H1 (cell line): ENCODE results near the gene RNF149. TPM values are rescaled to one million over a fixed set of nuclear protein-coding genes. Genes with fewer than 3 reads are reported as not detected.

Source experiments
- CTCF ChIA-PET: fragments of 300-600 bp; sonication (Branson Sonifier 250); formaldehyde crosslinking; loops from one replicate; lab custom pipeline; 2021; ENCODE audit not compliant: partially characterized antibody; lab: Charles Lee
- POLR2A ChIA-PET: fragments of 300-600 bp; sonication (Branson Sonifier 250); formaldehyde crosslinking; loops from one replicate; lab custom pipeline; 2021; ENCODE audit warnings: inconsistent platforms; ENCODE audit not compliant: partially characterized antibody; lab: Charles Lee
- DNase-seq, 2 experiments: peaks; one replicate each; pipeline versions ENCODE4 v3.0.0 to v3.0.0-alpha.2; 2010 to 2022; ENCODE audit warnings: low spot score in 2 of 2, low read depth in 1 of 2, mixed read lengths in 1 of 2
- FAIRE-seq: peaks from 2 replicates; lab custom pipeline; 2011; peaks lifted over from hg19 to GRCh38; lab: Jason Lieb, UNC
- H2AFZ ChIP-seq: 2 replicates; pipeline ENCODE4 v1.8.1; 2012; ENCODE audit warnings: low read length, inconsistent platforms
- H2AK5ac ChIP-seq: 2 replicates; pipeline ENCODE4 v1.6.1; 2013; ENCODE audit warnings: low read depth, low read length
- H2BK120ac ChIP-seq: replicated peaks from 2 replicates; pipeline ENCODE3; 2013; ENCODE audit warnings: low read depth, low read length, inconsistent platforms
- H2BK12ac ChIP-seq: 2 replicates; pipeline ENCODE4 v1.6.1; 2013; ENCODE audit warnings: low read depth, low read length
- H2BK15ac ChIP-seq: 2 replicates; pipeline ENCODE4 v1.6.1; 2013; ENCODE audit warnings: low read length
- H2BK20ac ChIP-seq: 2 replicates; pipeline ENCODE4 v1.6.1; 2013; ENCODE audit warnings: low read length
- H2BK5ac ChIP-seq: 2 replicates; pipeline ENCODE4 v1.6.1; 2013; ENCODE audit warnings: low read depth, low read length
- H3K14ac ChIP-seq: 2 replicates; pipeline ENCODE4 v1.6.1; 2013; ENCODE audit warnings: inconsistent platforms; ENCODE audit not compliant: insufficient read length
- H3K18ac ChIP-seq: 2 replicates; pipeline ENCODE4 v1.6.1; 2013; ENCODE audit warnings: low read length; ENCODE audit errors: extremely low read depth
- H3K23ac ChIP-seq: 2 replicates; pipeline ENCODE4 v1.6.1; 2013; ENCODE audit warnings: inconsistent platforms; ENCODE audit not compliant: insufficient read length
- H3K23me2 ChIP-seq: 2 replicates; pipeline ENCODE4 v1.6.1; 2013; ENCODE audit warnings: low read depth, low read length
- H3K27ac ChIP-seq: 2 replicates; pipeline ENCODE4 v1.6.1; 2011; ENCODE audit warnings: low read depth, low read length, inconsistent platforms
- H3K27me3 ChIP-seq, 4 experiments: replicated peaks in 1 of 4; 1 replicate in 1 of 4; 2 replicates in 3 of 4; pipeline versions ENCODE4 v1.6.1 to v1.8.1; 2011 to 2013; ENCODE audit warnings: low read length in 3 of 4, mild to moderate bottlenecking in 3 of 4, inconsistent platforms in 2 of 4, mixed read lengths in 2 of 4, moderate library complexity in 1 of 4; ENCODE audit not compliant: control insufficient read depth in 3 of 4, insufficient read depth in 3 of 4; ENCODE audit errors: extremely low read depth in 1 of 4
- H3K36me3 ChIP-seq, 4 experiments: 2 replicates each; pipeline versions ENCODE4 v1.6.1 to v1.8.1; 2011 to 2013; ENCODE audit warnings: mild to moderate bottlenecking in 4 of 4, low read length in 3 of 4, moderate library complexity in 2 of 4, control low read depth in 1 of 4, inconsistent platforms in 1 of 4; ENCODE audit not compliant: insufficient read depth in 4 of 4, control insufficient read depth in 2 of 4
- H3K4ac ChIP-seq: replicated peaks from 2 replicates; pipeline ENCODE3; 2013; ENCODE audit warnings: low read length, low read depth, mixed read lengths, inconsistent platforms; ENCODE audit not compliant: insufficient read length
- H3K4me1 ChIP-seq, 4 experiments: replicated peaks in 1 of 4; 1 replicate in 1 of 4; 2 replicates in 3 of 4; pipeline versions ENCODE4 v1.6.1 to v1.8.1; 2011 to 2013; ENCODE audit warnings: low read length in 3 of 4, inconsistent platforms in 2 of 4, mixed read lengths in 1 of 4; ENCODE audit not compliant: insufficient read depth in 4 of 4, control insufficient read depth in 3 of 4
- H3K4me2 ChIP-seq, 2 experiments: 2 replicates each; pipeline versions ENCODE4 v1.6.1 to v1.8.1; 2011 to 2013; ENCODE audit warnings: low read depth in 2 of 2, low read length in 2 of 2, control low read depth in 1 of 2, inconsistent platforms in 1 of 2, mild to moderate bottlenecking in 1 of 2; ENCODE audit not compliant: insufficient read depth in 1 of 2
- H3K4me3 ChIP-seq, 4 experiments: fragments of 200-600, 300-600 bp in 1 of 4; sonication (generic), shearing (Covaris generic), sonication (Bioruptor Twin) in 1 of 4; 2 replicates each; pipeline versions ENCODE4 v1.5.1 to v1.8.1; 2011 to 2016; ENCODE audit warnings: low read length in 4 of 4, low read depth in 3 of 4, control low read depth in 2 of 4, inconsistent platforms in 2 of 4, mild to moderate bottlenecking in 2 of 4, mixed read lengths in 1 of 4, moderate library complexity in 1 of 4; ENCODE audit not compliant: insufficient read depth in 2 of 4; ENCODE audit errors: extremely low read depth in 1 of 4
- H3K56ac ChIP-seq: replicated peaks from 2 replicates; pipeline ENCODE3; 2013; ENCODE audit warnings: low read depth, mild to moderate bottlenecking, mixed read lengths, low read length, inconsistent platforms; ENCODE audit not compliant: insufficient read length
- H3K79me1 ChIP-seq: 2 replicates; pipeline ENCODE4 v1.6.1; 2013; ENCODE audit warnings: low read depth, low read length, control low read depth
- H3K79me2 ChIP-seq, 2 experiments: 2 replicates each; pipeline versions ENCODE4 v1.6.1 to v1.8.1; 2012 to 2013; ENCODE audit warnings: low read length in 2 of 2, mild to moderate bottlenecking in 2 of 2, inconsistent platforms in 1 of 2; ENCODE audit not compliant: insufficient read depth in 2 of 2, control insufficient read depth in 1 of 2
- H3K9ac ChIP-seq, 4 experiments: replicated peaks in 1 of 4; 1 replicate in 1 of 4; 2 replicates in 3 of 4; pipeline versions ENCODE4 v1.6.1 to v1.8.1; 2011 to 2013; ENCODE audit warnings: low read depth in 3 of 4, low read length in 3 of 4, control low read depth in 2 of 4, mild to moderate bottlenecking in 2 of 4, moderate library complexity in 2 of 4, inconsistent platforms in 1 of 4; ENCODE audit errors: extremely low read depth in 1 of 4
- H3K9me3 ChIP-seq, 2 experiments: 2 replicates each; pipeline versions ENCODE4 v1.6.1 to v1.8.1; 2012 to 2013; ENCODE audit warnings: mild to moderate bottlenecking in 2 of 2, moderate library complexity in 2 of 2, control low read depth in 1 of 2, inconsistent platforms in 1 of 2, low read depth in 1 of 2, low read length in 1 of 2, mixed read lengths in 1 of 2; ENCODE audit not compliant: insufficient read depth in 2 of 2
- H4K20me1 ChIP-seq, 2 experiments: replicated peaks in 1 of 2; 2 replicates each; pipeline versions ENCODE3 to v1.8.1; 2011 to 2013; ENCODE audit warnings: inconsistent platforms in 2 of 2, low read length in 2 of 2, mild to moderate bottlenecking in 1 of 2; ENCODE audit not compliant: insufficient read depth in 2 of 2, control insufficient read depth in 1 of 2
- H4K5ac ChIP-seq: 2 replicates; pipeline ENCODE4 v1.6.1; 2013; ENCODE audit warnings: low read length, low read depth, mixed read lengths, inconsistent platforms; ENCODE audit not compliant: insufficient read length
- H4K8ac ChIP-seq: 2 replicates; pipeline ENCODE4 v1.8.0; 2013; ENCODE audit warnings: mild to moderate bottlenecking, moderate library complexity, low read length, inconsistent platforms; ENCODE audit not compliant: insufficient read depth; ENCODE audit errors: extremely low read depth
- H4K91ac ChIP-seq: replicated peaks from 2 replicates; pipeline ENCODE3; 2013; ENCODE audit warnings: low read length, mixed read lengths, inconsistent platforms; ENCODE audit not compliant: insufficient read length
- CHD2 ChIP-seq: IDR thresholded peaks from 2 replicates; pipeline ENCODE4 v1.6.1; 2012; ENCODE audit warnings: low read length, improper control_type of control experiment
- JUN ChIP-seq: IDR thresholded peaks from 2 replicates; pipeline ENCODE4 v1.6.1; 2011; ENCODE audit warnings: low read depth, mild to moderate bottlenecking, improper control_type of control experiment, low read length
- MAFK ChIP-seq: IDR thresholded peaks from 2 replicates; pipeline ENCODE4 v1.6.1; 2012; ENCODE audit warnings: low read depth, mild to moderate bottlenecking, improper control_type of control experiment, low read length
- PHF8 ChIP-seq: fragments of 200-600 bp; sonication (generic); conservative IDR thresholded peaks from 2 replicates; pipeline ENCODE4 v1.7.1; 2012; ENCODE audit warnings: low read depth, mild to moderate bottlenecking, inconsistent platforms, low read length, moderate library complexity
- RBBP5 ChIP-seq: IDR thresholded peaks from 2 replicates; pipeline ENCODE4 v1.7.1; 2012; ENCODE audit warnings: low read depth, mild to moderate bottlenecking, inconsistent platforms, low read length, moderate library complexity, borderline replicate concordance
- SAP30 ChIP-seq: fragments of 300-600 bp; sonication (generic); IDR thresholded peaks from 2 replicates; pipeline ENCODE4 v1.7.1; 2012; ENCODE audit warnings: low read length, moderate library complexity, mild to moderate bottlenecking, inconsistent platforms; ENCODE audit not compliant: insufficient read depth, insufficient replicate concordance
- SIRT6 ChIP-seq: IDR thresholded peaks from one replicate; pipeline ENCODE4 v1.7.1; 2012; ENCODE audit warnings: low read length, inconsistent platforms
- SP2 ChIP-seq: IDR thresholded peaks from 2 replicates; pipeline ENCODE4 v1.6.1; 2012; ENCODE audit warnings: mild to moderate bottlenecking, low read length, inconsistent platforms
- SRF ChIP-seq: IDR thresholded peaks from 2 replicates; pipeline ENCODE4 v1.6.1; 2011; ENCODE audit warnings: mild to moderate bottlenecking, low read depth, low read length, moderate library complexity
- WGBS, 2 experiments: shearing (Covaris generic) in 1 of 2; methylation state at CpG; one replicate each; pipeline versions ENCODE4 v1.1.6 to v1.1.7; 2013 to 2015; ENCODE audit warnings: low lambda C conversion rate in 2 of 2, mixed read lengths in 2 of 2, inconsistent platforms in 1 of 2, low coverage in 1 of 2, missing lambda C conversion rate in 1 of 2; ENCODE audit not compliant: insufficient replicate concordance in 2 of 2, insufficient coverage in 1 of 2, insufficient read length in 1 of 2; ENCODE audit errors: extremely low coverage in 1 of 2, missing lambda C conversion rate in 1 of 2; 5-methylcytosine and 5-hydroxymethylcytosine counted together
- polyA plus RNA-seq, 7 experiments: library from polyadenylated mRNA; depleted of rRNA in 3 of 7; stranded (reverse) in 5 of 7; unstranded in 2 of 7; fragments of >200 nt in 5 of 7; fragments of 200-250 nt in 2 of 7; gene quantifications; 1 replicate in 5 of 7; 2 replicates in 1 of 7; 4 replicates in 1 of 7; pipeline versions ENCODE4 v1.2.1 to v1.2.3, GENCODE V29; 2011 to 2013; ENCODE audit warnings: missing spikeins in 2 of 7, mixed read lengths in 2 of 7
- total RNA-seq: library from RNA; stranded (reverse); fragmentation: NEBNext Ultra II Directional; extraction: Animal tissue kit (Norgen Biotek cat#: 25700); gene quantifications from 2 replicates; pipeline ENCODE4 v1.2.1, GENCODE V29; 2021
- TF ChIP-seq, protein P1 (sequence below): IDR thresholded peaks from 2 replicates; pipeline ENCODE4 v1.6.1; 2012; ENCODE audit warnings: low read length, inconsistent platforms
- TF ChIP-seq, protein P2 (sequence below): IDR thresholded peaks from 2 replicates; pipeline ENCODE4 v1.6.1; 2011; ENCODE audit warnings: low read depth, mild to moderate bottlenecking, low read length; ENCODE audit not compliant: insufficient read depth

Gene RNF149
- total and polyA plus RNA-seq, 2 of the 8 experiments (the other 6 are each of a cell fraction or from before 2014, with no cell fraction given), result 16.6 to 28.2 TPM

DNA sequence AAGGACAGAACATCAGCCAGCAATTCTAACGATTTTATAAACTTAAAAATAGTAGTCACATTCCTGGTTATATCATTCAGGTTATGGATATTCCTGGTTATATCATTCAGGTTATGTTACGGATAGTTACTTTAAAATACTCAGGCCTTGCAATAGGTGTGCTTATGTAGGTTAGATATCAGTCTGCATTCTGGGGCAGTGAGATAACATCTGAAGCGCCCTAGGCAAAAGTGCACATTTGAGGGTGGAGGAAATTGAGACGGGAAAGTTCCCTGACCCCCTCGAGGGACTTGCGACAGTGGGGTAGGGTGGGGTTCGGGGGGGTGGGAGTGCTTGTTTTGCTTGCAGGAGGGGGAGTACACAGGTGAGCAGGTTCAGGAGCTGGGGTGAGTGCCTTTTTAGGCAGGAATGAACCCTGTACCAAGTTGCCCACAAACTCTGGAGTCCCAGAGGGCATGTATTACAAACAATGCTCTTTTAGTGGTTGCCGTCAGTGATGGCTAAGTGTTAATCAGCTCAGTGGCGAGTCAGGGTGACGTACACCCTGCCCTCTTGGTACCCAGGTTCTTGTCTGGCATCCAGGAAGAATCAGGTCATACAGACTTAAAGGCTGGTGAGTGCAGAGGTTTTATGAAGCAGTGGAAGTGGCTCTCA, 47.0 kb upstream of the RNF149 start:
- no peak overlapping the region for H3K18ac ChIP-seq
- H2BK5ac ChIP-seq, result no peak overlapping the region
- H3K4me3 ChIP-seq, result no peak overlapping the region
- H3K36me3 ChIP-seq, result no peaks in the 10 kb centered on the region
- POLR2A ChIA-PET, result no interaction called here
- no peak overlapping the region for H3K23ac ChIP-seq
- H3K23me2 ChIP-seq, result no peaks in the 10 kb centered on the region
- no peak overlapping the region for H4K91ac ChIP-seq
- H3K4ac ChIP-seq, result no peak overlapping the region
- no peaks in the 10 kb centered on the region for H4K20me1 ChIP-seq
- no peak overlapping the region for H3K56ac ChIP-seq
- no peak overlapping the region for H2AFZ ChIP-seq
- H3K14ac ChIP-seq, result no peak overlapping the region
- H4K8ac ChIP-seq, result peak overlapping the region; percentile 7; the same call in 1 of the 2 replicates
- H2BK12ac ChIP-seq, result no peak overlapping the region; the same call in 1 of the 2 replicates
- H3K9ac ChIP-seq, result no peak overlapping the region
- H2BK120ac ChIP-seq, result no peak overlapping the region
- 91% methylated on average over 10 of the region's 10 CpGs; no CpG with 5 or more reads in 1 of the 2 experiments for WGBS, 2 experiments
- peaks cover 0 to 6% (median 2%) of the 10 kb centered on the region in 4 experiments; a peak in 5 of 7 replicates for H3K4me1 ChIP-seq
- DNase-seq (no peak), FAIRE-seq (no peak)
- no peak overlapping the region for H3K27ac ChIP-seq
- no peak overlapping the region for H4K5ac ChIP-seq
- H2BK20ac ChIP-seq, result no peak overlapping the region
- H2AK5ac ChIP-seq, result no peak overlapping the region
- CTCF ChIA-PET, result interaction anchor here (0.9 to 1.4 kb wide), 3 partner anchors 9 to 32 kb away, joined by 3 to 7 read pairs (median 3); partner anchors contain the start of gene CREG2
- no peak overlapping the region for H2BK15ac ChIP-seq
- H3K79me2 ChIP-seq, result no peaks in the 10 kb centered on the region
- no peaks in the 10 kb centered on the region for H3K79me1 ChIP-seq
- no peak overlapping the region for H3K4me2 ChIP-seq
- no peaks in the 10 kb centered on the region for H3K27me3 ChIP-seq
- H3K9me3 ChIP-seq, result no peaks in the 10 kb centered on the region
- no peak for TF ChIP-seq RBBP5
- TF ChIP-seq, protein P1, sequence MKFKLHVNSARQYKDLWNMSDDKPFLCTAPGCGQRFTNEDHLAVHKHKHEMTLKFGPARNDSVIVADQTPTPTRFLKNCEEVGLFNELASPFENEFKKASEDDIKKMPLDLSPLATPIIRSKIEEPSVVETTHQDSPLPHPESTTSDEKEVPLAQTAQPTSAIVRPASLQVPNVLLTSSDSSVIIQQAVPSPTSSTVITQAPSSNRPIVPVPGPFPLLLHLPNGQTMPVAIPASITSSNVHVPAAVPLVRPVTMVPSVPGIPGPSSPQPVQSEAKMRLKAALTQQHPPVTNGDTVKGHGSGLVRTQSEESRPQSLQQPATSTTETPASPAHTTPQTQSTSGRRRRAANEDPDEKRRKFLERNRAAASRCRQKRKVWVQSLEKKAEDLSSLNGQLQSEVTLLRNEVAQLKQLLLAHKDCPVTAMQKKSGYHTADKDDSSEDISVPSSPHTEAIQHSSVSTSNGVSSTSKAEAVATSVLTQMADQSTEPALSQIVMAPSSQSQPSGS, result no peak
- TF ChIP-seq PHF8, result no peak
- no peak for TF ChIP-seq CHD2
- TF ChIP-seq SAP30, result no peak
- no peak for TF ChIP-seq SIRT6
- no peak for TF ChIP-seq SP2
- TF ChIP-seq JUN, result no peak
- no peak for TF ChIP-seq SRF
- TF ChIP-seq MAFK, result no peak
- TF ChIP-seq, protein P2, sequence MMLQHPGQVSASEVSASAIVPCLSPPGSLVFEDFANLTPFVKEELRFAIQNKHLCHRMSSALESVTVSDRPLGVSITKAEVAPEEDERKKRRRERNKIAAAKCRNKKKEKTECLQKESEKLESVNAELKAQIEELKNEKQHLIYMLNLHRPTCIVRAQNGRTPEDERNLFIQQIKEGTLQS, result no peak
